ENCODE results near the gene SLC17A9.

SLC17A9 gene

GRCh38 chr20:62938105-62938888, 14.2 kb upstream of the SLC17A9 start, which contains the start of gene GID8:
Gene GID8 (plus strand): TSS chr20:62938147. CDS start chr20:62941503, 3,356 bp downstream.
- DNase-seq (ENCODE audit: low read depth in 3 of 3), result peak in 1 of 3 experiments; percentile 42

GRCh38 chr20:62940875-62941274, 11.6 kb upstream of the SLC17A9 start:
- DNase-seq (ENCODE audit: low read depth in 3 of 3), result no peak

- no peak for DNase-seq (ENCODE audit: low read depth in 3 of 3)
These were observed 10.7 kb upstream of the SLC17A9 start for GRCh38 chr20:62941792-62942191.

GRCh38 chr20:62942456-62942855, 10.1 kb upstream of the SLC17A9 start:
- DNase-seq (ENCODE audit: low read depth in 3 of 3), result no peak

GRCh38 chr20:62943396-62943795, 9.1 kb upstream of the SLC17A9 start:
- no peak for DNase-seq (ENCODE audit: low read depth in 3 of 3)

- no peak for DNase-seq (ENCODE audit: low read depth in 3 of 3)
These were observed 8.3 kb upstream of the SLC17A9 start for GRCh38 chr20:62944184-62944583.

- no peak for DNase-seq (ENCODE audit: low read depth in 3 of 3)
These were observed 7.8 kb upstream of the SLC17A9 start for GRCh38 chr20:62944746-62945145.

- no peak for DNase-seq (ENCODE audit: low read depth in 3 of 3)
These were observed 6.7 kb upstream of the SLC17A9 start for GRCh38 chr20:62945771-62946339.

- no peak for DNase-seq (ENCODE audit: low read depth in 3 of 3)
These were observed 5.6 kb upstream of the SLC17A9 start for GRCh38 chr20:62946918-62947317.

- DNase-seq (ENCODE audit: low read depth in 3 of 3), result no peak
These were observed 4.8 kb upstream of the SLC17A9 start for GRCh38 chr20:62947532-62948300.

- no peak for DNase-seq (ENCODE audit: low read depth in 3 of 3)
These were observed 3.2 kb upstream of the SLC17A9 start for GRCh38 chr20:62949153-62949821.

GRCh38 chr20:62949962-62950361, 2.5 kb upstream of the SLC17A9 start:
- DNase-seq (ENCODE audit: low read depth in 3 of 3), result no peak

GRCh38 chr20:62950741-62951140, 1.8 kb upstream of the SLC17A9 start:
- DNase-seq (ENCODE audit: low read depth in 3 of 3), result no peak

GRCh38 chr20:62951143-62951895, 1.2 kb upstream of the SLC17A9 start:
- DNase-seq (ENCODE audit: low read depth in 3 of 3), result no peak

GRCh38 chr20:62951896-62952372, 575 bp upstream of the SLC17A9 start:
- no peak for DNase-seq (ENCODE audit: low read depth in 3 of 3)

- DNase-seq (ENCODE audit: low read depth in 3 of 3), result no peak
These were observed 694 bp downstream of the SLC17A9 start for GRCh38 chr20:62952968-62953838.

- peak in 1 of 3 experiments; percentile 22 for DNase-seq (ENCODE audit: low read depth in 3 of 3)
These were observed 1.6 kb downstream of the SLC17A9 start for GRCh38 chr20:62953839-62954703.

GRCh38 chr20:62955519-62956386, 3.2 kb downstream of the SLC17A9 start:
- DNase-seq (ENCODE audit: low read depth in 3 of 3), result no peak
